Measurements from ENCODE around the gene HMGXB4.

Gene HMGXB4

GRCh38 chr22:35311551-35311999, 54.3 kb downstream of the HMGXB4 start:
- DNase-seq (ENCODE audit: low spot score), result no peak

DNA sequence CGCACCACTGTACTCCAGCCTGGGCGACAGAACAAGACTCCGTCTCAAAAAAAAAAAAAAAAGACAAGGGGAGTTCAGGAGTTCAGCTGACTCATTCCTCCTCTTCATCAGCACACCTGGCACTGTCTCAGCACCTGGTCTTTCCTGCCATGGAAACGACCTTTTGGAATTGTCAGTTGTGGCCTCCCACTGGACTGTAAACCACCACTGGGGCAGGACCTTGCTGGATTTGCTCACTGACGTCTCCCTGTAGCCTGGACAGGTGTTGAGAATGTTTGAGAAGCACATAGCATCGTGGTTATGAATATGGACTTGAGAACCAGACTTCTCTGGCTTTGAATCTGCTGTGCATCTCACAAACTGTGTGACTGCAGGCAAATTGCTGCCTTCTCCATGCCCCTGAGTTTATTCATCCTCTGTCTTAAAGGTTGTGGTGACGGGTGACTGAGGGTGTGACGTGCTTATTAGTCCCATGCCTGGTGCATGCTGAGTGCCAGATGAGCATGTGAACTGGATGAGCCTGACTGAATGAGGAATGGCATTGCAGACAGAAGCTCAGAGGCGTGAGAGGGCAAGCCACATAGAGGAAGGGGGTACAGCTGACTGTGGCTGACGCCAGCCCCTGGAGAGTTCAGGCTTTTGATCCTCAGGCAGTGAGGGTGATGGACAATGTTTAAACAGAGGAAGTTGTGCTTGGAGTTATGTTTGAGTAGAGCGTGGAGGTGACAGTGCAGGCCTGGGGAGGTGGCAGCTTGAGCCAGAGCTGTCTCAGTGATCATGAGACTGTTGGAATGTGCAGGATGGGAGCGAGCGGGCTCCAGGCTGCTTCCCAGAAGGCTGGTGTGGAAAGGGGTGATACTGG, 55.1 kb downstream of the HMGXB4 start:
- DNase-seq (ENCODE audit: low spot score), result no peak

DNA sequence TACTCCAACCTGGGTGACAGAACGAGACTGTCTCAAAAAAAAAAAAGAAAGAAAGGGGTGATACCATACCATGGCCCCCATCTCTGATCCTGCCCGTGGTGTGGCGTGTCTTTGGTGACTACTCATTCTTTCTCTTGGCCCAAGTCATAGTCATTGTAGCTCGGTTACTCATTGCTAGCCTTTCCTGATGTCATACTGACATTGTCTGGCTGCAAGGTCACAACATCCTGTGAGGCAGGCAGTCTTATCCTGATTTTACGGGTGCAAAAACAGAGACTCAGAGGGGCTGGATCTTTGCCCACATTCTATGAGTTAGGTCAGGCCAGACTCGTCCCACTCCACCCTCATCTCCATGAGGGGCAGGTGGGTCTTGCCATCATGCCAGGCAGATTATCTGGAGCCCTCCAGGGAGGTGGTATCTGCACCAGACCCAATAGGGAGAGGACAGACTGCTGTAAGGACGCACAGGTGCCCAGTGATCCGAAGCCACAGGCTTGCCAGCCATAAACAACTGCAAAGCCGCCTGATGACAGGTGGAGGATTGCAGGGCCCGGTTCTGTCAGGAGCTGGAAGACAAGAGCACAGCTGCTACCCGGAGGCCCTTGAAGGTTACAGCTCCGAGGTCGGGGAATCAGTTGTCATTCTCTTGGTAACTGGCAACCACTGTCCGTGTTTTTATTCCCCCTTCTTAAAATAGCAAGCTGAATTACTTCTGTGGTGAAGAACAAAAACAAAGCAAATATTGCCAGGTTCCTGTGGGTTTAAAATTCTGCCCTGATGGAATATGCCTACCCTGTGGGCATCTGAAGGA, 56.2 kb downstream of the HMGXB4 start:
- no peak for DNase-seq (ENCODE audit: low spot score)

DNA sequence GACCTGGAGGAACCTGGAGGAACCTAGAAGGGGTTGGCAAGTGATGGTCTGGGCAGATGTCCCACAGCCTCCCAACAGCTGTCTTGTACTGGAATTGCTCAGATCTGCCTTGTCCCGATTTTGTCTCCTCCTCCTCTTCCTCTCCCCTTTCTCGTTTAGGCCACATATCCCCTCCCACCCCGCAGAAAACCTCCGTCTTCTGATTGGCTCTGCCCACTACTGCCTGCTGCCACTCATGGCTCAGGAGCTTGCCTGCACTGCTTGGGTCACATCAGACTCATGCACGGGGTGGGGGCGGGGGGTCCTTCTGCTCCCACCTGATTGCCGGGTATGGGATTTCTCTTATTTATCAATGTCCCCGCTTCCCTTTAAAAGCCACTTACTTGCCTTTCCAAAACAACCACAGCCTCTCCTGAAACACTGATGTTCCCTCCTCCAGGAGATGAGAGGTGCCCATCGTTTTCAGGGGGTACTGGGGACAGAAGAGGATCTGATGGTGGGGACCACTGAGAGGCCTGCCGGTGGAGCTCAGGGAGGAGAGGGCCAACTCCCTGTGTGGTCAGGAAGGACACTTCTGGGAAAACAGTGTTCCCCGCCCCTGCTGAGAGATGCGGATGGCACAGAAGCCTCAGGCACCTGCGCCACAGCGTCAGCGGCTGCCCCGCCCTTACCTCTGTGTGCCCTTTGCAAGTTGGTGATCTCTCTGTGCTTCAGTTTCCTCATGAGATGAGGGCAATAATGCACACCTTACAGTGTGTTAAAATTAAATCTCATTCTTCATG, 57.1 kb downstream of the HMGXB4 start:
- DNase-seq (ENCODE audit: low spot score), result no peak

- DNase-seq (ENCODE audit: low spot score), result no peak
Observed at GRCh38 chr22:35315141-35315854, 58.0 kb downstream of the HMGXB4 start.

GRCh38 chr22:35315855-35316745, 58.8 kb downstream of the HMGXB4 start:
- DNase-seq (ENCODE audit: low spot score), result no peak

DNA sequence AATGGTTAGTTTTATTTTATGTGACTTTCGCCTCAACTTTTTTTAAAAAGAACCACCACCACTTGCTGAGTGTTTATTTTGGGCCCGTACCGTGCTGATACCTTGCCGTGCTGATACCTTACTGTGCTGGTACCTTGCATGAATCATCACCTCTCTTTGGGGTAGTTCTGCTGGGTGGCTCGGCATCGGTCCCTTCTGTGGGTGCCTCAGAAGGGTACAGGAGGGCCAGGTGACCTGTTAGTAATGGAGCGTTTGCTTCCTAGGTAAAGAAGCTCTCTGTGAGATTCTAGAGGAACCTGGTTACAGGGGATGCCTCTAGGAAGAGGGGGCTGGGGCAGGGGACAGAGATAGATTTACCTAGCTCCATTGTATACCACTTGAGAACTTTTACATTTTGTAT, 59.5 kb downstream of the HMGXB4 start:
- DNase-seq (ENCODE audit: low spot score), result no peak

- DNase-seq (ENCODE audit: low spot score), result no peak
Observed at GRCh38 chr22:35317680-35318290, 60.5 kb downstream of the HMGXB4 start.

DNA sequence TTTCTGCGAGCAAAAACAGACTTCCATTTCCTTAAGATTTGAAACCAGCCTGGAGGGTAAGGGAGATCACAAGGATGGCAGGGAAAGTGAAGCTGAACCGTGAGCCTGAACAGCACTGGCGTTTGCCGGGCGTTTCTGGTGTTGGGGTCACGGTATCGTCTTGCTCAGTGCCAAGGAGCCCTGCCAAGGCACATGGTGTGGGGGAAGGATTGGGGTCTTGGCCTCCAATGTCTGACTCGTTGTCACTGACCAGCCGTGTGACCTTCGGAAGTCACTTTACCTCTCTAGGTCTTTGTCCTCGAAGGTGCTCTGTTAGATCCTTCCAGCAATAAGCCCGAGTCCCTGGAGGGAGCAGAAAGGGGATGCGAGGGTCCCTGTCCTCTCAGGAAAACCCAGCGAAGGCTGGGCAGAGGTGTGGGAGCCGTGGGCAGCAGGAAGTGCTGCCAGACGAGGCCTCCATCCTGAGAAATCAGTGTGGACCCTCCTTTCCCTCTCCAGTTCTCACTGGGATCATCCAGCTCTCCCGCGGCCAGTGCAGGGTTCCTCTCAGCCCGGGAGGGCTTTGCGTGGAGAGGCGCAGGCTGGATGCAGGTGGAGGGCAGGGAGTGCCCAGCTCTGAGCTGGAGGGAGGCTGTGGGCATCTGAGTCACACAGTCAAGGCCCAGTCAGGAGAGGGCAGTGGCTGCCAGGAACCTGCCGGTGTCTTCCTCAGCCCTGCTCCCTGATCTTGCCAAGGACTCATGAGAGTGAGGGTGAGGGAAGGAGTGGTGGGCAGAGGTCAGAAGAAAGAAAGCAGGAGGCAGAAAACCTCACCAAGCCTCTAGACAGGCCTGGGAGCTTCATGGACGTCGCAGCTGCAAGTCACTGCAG, 61.3 kb downstream of the HMGXB4 start:
- no peak for DNase-seq (ENCODE audit: low spot score)

- no peak for DNase-seq (ENCODE audit: low spot score)
Observed at GRCh38 chr22:35319244-35319985, 62.1 kb downstream of the HMGXB4 start.

GRCh38 chr22:35322126-35322525, 64.8 kb downstream of the HMGXB4 start:
- no peak for DNase-seq (ENCODE audit: low spot score)

DNA sequence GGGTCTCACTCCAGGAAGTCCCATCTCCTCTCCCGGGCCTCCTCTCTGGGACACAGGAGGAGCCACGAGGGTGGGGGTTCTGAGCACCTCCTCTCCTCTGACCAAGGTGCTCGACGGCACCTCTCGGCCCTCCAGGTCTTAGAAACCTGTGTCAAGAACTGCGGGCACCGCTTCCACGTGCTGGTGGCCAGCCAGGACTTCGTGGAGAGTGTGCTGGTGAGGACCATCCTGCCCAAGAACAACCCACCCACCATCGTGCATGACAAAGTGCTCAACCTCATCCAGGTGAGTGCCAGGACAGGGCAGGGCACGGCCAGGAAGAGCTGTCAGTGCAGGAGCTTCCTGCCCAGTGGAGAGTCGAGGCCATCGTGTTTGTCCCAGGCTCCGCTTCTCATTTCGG, 65.6 kb downstream of the HMGXB4 start:
- DNase-seq (ENCODE audit: low spot score), result no peak

DNA sequence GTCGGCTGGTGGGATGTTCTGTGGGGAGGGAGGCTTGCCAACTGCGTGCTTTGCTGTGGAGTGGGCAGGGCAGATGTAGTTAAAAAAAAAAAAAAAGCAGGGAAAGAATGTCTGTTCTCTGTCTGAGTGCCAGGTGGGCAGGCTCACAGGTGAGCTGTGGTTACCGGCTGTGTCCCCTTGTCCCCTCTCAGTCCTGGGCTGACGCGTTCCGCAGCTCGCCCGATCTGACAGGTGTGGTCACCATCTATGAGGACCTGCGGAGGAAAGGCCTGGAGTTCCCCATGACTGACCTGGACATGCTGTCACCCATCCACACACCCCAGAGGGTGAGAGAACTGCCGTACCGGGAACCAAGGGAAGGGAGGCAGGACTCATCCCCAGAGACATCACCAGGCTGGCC, 66.0 kb downstream of the HMGXB4 start:
- no peak for DNase-seq (ENCODE audit: low spot score)

- no peak for DNase-seq (ENCODE audit: low spot score)
Observed at GRCh38 chr22:35324067-35324466, 66.8 kb downstream of the HMGXB4 start.

- no peak for DNase-seq (ENCODE audit: low spot score)
Observed at GRCh38 chr22:35324762-35325161, 67.5 kb downstream of the HMGXB4 start.

DNA sequence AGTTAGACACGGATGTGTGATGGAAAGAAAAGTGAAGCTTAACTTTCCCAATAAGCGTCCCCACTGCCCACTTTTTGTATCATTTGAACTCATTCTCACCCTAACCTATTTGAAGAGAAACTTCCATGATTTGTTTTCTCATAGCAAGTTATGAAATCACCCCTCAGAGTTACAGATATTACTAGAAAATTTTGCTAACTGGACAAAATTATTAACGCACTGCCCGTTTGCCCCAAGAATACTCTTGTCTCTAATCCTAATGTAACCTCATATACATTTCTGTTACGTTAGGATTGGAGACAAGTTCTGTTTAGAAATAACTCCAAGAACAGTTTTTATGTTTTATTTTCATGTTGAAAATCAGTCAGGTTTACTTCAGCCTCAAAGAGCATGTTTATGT, 67.9 kb downstream of the HMGXB4 start:
- no peak for DNase-seq (ENCODE audit: low spot score)

DNA sequence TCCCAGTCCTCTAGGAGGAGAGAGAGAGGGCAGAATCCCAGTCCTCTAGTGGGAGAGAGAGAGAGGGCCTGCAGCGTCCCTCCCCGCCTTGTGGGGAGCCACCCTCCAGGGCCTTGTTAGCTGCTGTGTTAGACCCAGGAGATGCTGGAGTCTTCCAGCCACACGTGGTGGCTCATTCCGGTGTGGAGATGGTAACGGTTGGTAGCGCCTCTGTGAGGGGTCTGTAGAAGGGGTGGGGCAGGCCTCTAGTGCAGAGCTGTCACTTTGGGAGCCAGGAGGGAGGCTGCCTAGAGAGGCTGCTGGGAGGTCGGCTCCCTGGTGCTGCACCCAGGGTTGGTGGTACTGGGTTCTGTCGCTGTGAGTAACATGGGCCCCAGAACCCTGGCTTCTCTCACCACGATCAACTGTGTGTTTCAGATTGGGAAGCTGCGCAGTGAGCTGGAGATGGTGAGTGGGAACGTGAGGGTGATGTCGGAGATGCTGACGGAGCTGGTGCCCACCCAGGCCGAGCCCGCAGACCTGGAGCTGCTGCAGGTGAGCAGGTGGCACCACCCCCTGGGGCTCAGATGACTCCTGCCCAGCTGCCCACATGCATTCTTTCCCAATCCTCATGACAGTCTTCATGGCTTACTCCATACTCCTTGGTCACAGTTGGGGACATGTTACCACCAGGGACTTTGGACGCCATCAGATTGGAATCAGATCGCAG, 69.7 kb downstream of the HMGXB4 start:
- DNase-seq (ENCODE audit: low spot score), result no peak
